HCT116 (cell line): Measurements from ENCODE around the gene RPL35A. TPM values are rescaled to one million over a fixed set of nuclear protein-coding genes. Genes with fewer than 3 reads are reported as not detected.

ENCODE experiments used
- ATAC-seq: fragments of 200-7000 bp; cut with Tn5 transposase; 2 replicates; pipeline ENCODE4 v1.9.1; 2020; ENCODE audit warnings: mild to moderate bottlenecking, moderate library complexity
- BruUV-seq: library from RNA; stranded (reverse); fragments of 400-500 nt; replicated peaks from 2 replicates; lab custom pipeline; 2021; lab: Mats Ljungman, UMichigan
- CTCF ChIA-PET: fragments of 300-600 bp; sonication (Branson Sonifier 250); formaldehyde crosslinking; loops from one replicate; lab custom pipeline; 2021; ENCODE audit warnings: antibody characterized with exemption; lab: Charles Lee
- POLR2A ChIA-PET: fragments of 300-600, 350-600 bp; sonication (Branson Sonifier 250); formaldehyde crosslinking; loops from one replicate; lab custom pipeline; 2021; ENCODE audit warnings: antibody characterized with exemption; lab: Charles Lee
- RAD21 ChIA-PET, 2 experiments: fragments of 300-600 bp; sonication (Branson Sonifier 250); formaldehyde crosslinking; loops; one replicate each; lab custom pipeline; 2023; ENCODE audit warnings: low total read pairs in 2 of 2; ENCODE audit not compliant: uncharacterized antibody in 2 of 2, unreplicated experiment in 2 of 2, low non-redundant PET in 1 of 2; lab: Charles Lee
- DNase-seq: peaks from one replicate; pipeline ENCODE4 v3.0.0-alpha.2; 2010; ENCODE audit warnings: low read depth, low spot score
- H2AFZ ChIP-seq: fragments of 200-600 bp; shearing (Covaris generic), sonication (generic); 2 replicates; pipeline ENCODE4 v1.6.1; 2017; ENCODE audit warnings: low read depth, mixed run types, mixed read lengths, antibody characterized with exemption, low read length; ENCODE audit not compliant: poor library complexity, severe bottlenecking
- H3K27ac ChIP-seq: 2 replicates; pipeline ENCODE4 v1.5.1; 2012; ENCODE audit warnings: low read depth, low read length
- H3K27me3 ChIP-seq: fragments of 200-600 bp; sonication (generic); 2 replicates; pipeline ENCODE4 v1.6.1; 2016; ENCODE audit warnings: mixed run types, low read length, mixed read lengths; ENCODE audit not compliant: insufficient read depth
- H3K36me3 ChIP-seq, 2 experiments: fragments of 200-500 bp in 1 of 2; fragments of 200-600 bp in 1 of 2; sonication (Bioruptor generic) in 1 of 2; sonication (generic) in 1 of 2; 2 replicates each; pipeline versions ENCODE4 v1.5.1 to v1.6.1; 2014 to 2016; ENCODE audit warnings: low read length in 2 of 2, inconsistent platforms in 1 of 2, mixed read lengths in 1 of 2, mixed run types in 1 of 2; ENCODE audit not compliant: insufficient read depth in 2 of 2, control insufficient read depth in 1 of 2
- H3K4me1 ChIP-seq, 2 experiments: fragments of 200-600 bp in 1 of 2; sonication (generic) in 1 of 2; 2 replicates each; pipeline versions ENCODE4 v1.5.1 to v1.6.1; 2012 to 2017; ENCODE audit warnings: low read length in 2 of 2, inconsistent platforms in 1 of 2, mild to moderate bottlenecking in 1 of 2, mixed read lengths in 1 of 2, mixed run types in 1 of 2, moderate library complexity in 1 of 2; ENCODE audit not compliant: insufficient read depth in 2 of 2, control insufficient read depth in 1 of 2
- H3K4me2 ChIP-seq: fragments of 200-600 bp; sonication (generic); 2 replicates; pipeline ENCODE4 v1.6.1; 2017; ENCODE audit warnings: mixed run types, low read length, mixed read lengths
- H3K4me3 ChIP-seq, 2 experiments: fragments of 200-600 bp in 1 of 2; sonication (generic) in 1 of 2; replicated peaks in 1 of 2; 2 replicates each; pipeline ENCODE4 v1.5.1; 2011 to 2016; ENCODE audit warnings: low read length in 2 of 2, control low read depth in 1 of 2, low read depth in 1 of 2, mild to moderate bottlenecking in 1 of 2, mixed read lengths in 1 of 2, mixed run types in 1 of 2
- H3K79me2 ChIP-seq: fragments of 200-600 bp; sonication (generic); 2 replicates; pipeline ENCODE4 v1.6.1; 2017; ENCODE audit warnings: mild to moderate bottlenecking, mixed run types, low read length, moderate library complexity, mixed read lengths; ENCODE audit not compliant: insufficient read depth
- H3K9ac ChIP-seq: fragments of 200-600 bp; sonication (generic); 2 replicates; pipeline ENCODE4 v1.6.1; 2016; ENCODE audit warnings: low read length, mixed read lengths
- H3K9me2 ChIP-seq: fragments of 200-600 bp; sonication (generic), shearing (Covaris generic); 2 replicates; pipeline ENCODE4 v1.6.1; 2017; ENCODE audit warnings: mixed run types, mild to moderate bottlenecking, moderate library complexity; ENCODE audit not compliant: insufficient read depth
- H3K9me3 ChIP-seq, 2 experiments: fragments of 200-500 bp in 1 of 2; fragments of 200-600 bp in 1 of 2; sonication (Bioruptor generic) in 1 of 2; sonication (generic) in 1 of 2; 2 replicates each; pipeline ENCODE4 v1.6.1; 2014 to 2017; ENCODE audit warnings: low read length in 2 of 2, mixed read lengths in 2 of 2, inconsistent platforms in 1 of 2, low read depth in 1 of 2, mild to moderate bottlenecking in 1 of 2, mixed run types in 1 of 2, moderate library complexity in 1 of 2; ENCODE audit not compliant: control insufficient read depth in 1 of 2, insufficient read depth in 1 of 2
- H4K20me1 ChIP-seq: fragments of 200-600 bp; sonication (generic), shearing (Covaris generic); 2 replicates; pipeline ENCODE4 v1.6.1; 2017; ENCODE audit warnings: mixed run types, mild to moderate bottlenecking, moderate library complexity; ENCODE audit not compliant: insufficient read depth
- CTCF ChIP-seq, 3 experiments: fragments of 200-600 bp in 1 of 3; sonication (generic) in 1 of 3; IDR thresholded peaks in 2 of 3; conservative IDR thresholded peaks in 1 of 3; 2 replicates each; pipeline ENCODE4 v1.5.1; 2012 to 2017; ENCODE audit warnings: low read depth in 2 of 3, low read length in 2 of 3, antibody characterized with exemption in 1 of 3, borderline replicate concordance in 1 of 3, control low read depth in 1 of 3, mild to moderate bottlenecking in 1 of 3, mixed read lengths in 1 of 3, mixed run types in 1 of 3, moderate library complexity in 1 of 3; ENCODE audit not compliant: insufficient read depth in 1 of 3
- EGR1 ChIP-seq: IDR thresholded peaks from 2 replicates; pipeline ENCODE4 v1.6.1; 2012; ENCODE audit warnings: low read depth
- ELF1 ChIP-seq: IDR thresholded peaks from 2 replicates; pipeline ENCODE4 v1.6.1; 2012; ENCODE audit warnings: low read depth, borderline replicate concordance
- EZH2 ChIP-seq: fragments of 200-600 bp; sonication (generic); IDR thresholded peaks from 2 replicates; pipeline ENCODE4 v1.6.1; 2017; ENCODE audit warnings: antibody characterized with exemption, mixed run types
- EZH2phosphoT487 ChIP-seq: fragments of 200-600 bp; IDR thresholded peaks from 2 replicates; pipeline ENCODE4 v1.6.1; 2018; ENCODE audit warnings: antibody characterized with exemption, borderline replicate concordance
- JUND ChIP-seq: IDR thresholded peaks from 2 replicates; pipeline ENCODE4 v1.6.1; 2012
- MAX ChIP-seq: IDR thresholded peaks from 2 replicates; pipeline ENCODE4 v1.6.1; 2012
- POLR2A ChIP-seq: IDR thresholded peaks from 2 replicates; pipeline ENCODE4 v1.7.0; 2011; ENCODE audit warnings: borderline replicate concordance; ENCODE audit not compliant: insufficient read depth, insufficient read length; ENCODE audit errors: extremely low read depth
- POLR2AphosphoS5 ChIP-seq: IDR thresholded peaks from 2 replicates; pipeline ENCODE4 v1.6.1; 2011; ENCODE audit warnings: mild to moderate bottlenecking, low read depth, low read length, moderate library complexity
- RAD21 ChIP-seq: IDR thresholded peaks from 2 replicates; pipeline ENCODE4 v1.6.1; 2012; ENCODE audit warnings: low read depth, mild to moderate bottlenecking
- SIN3A ChIP-seq: IDR thresholded peaks from 2 replicates; pipeline ENCODE4 v1.6.1; 2012; ENCODE audit warnings: low read depth
- SP1 ChIP-seq: IDR thresholded peaks from 2 replicates; pipeline ENCODE4 v1.6.1; 2012; ENCODE audit warnings: low read depth
- YY1 ChIP-seq: IDR thresholded peaks from 2 replicates; pipeline ENCODE4 v1.6.1; 2011; ENCODE audit warnings: low read length, low read depth, moderate library complexity, mild to moderate bottlenecking; ENCODE audit not compliant: insufficient replicate concordance; ENCODE audit errors: extremely low read depth
- ZFX ChIP-seq: fragments of 450-650 bp; IDR thresholded peaks from 2 replicates; pipeline ENCODE4 v1.6.1; 2017
- ZNF274 ChIP-seq: fragments of 200-500 bp; sonication (Bioruptor generic); IDR thresholded peaks from 2 replicates; pipeline ENCODE4 v1.6.1; 2014; ENCODE audit warnings: mild to moderate bottlenecking, low read depth, low read length, inconsistent platforms
- intact Hi-C: fragments of 100-400 bp; cut with micrococcal nuclease; formaldehyde crosslinking; loops from 2 replicates; pipeline ENCODE4 v1.10.0; 2022
- total RNA-seq: library from RNA; stranded (reverse); gene quantifications from one replicate; pipeline ENCODE4 v1.2.1, GENCODE V29; 2021; ENCODE audit not compliant: unreplicated experiment
- TF ChIP-seq, protein P1 (sequence below): IDR thresholded peaks from 2 replicates; pipeline ENCODE4 v1.6.1; 2012

Gene RPL35A
- total RNA-seq, 1 experiment from 2014 or later = 1,465 TPM

- intact Hi-C loops = no loop called here
- Histone ChIP-seq H3K4me1 (no peaks in the 10 kb centered on the region), H3K4me2 (no peak overlapping the region), H2AFZ (no peak overlapping the region), H3K9me3 (peaks cover 5 to 6% of the 10 kb centered on the region in 2 experiments; a peak in 3 of 4 replicates), H3K9me2 (no peaks in the 10 kb centered on the region), H4K20me1 (no peaks in the 10 kb centered on the region), H3K9ac (no peak overlapping the region), H3K79me2 (no peaks in the 10 kb centered on the region)
- CTCF ChIA-PET = no interaction called here
- no peak for DNase-seq
- RAD21 ChIA-PET = no interaction called here
- TF ChIP-seq EGR1 (no peak), EZH2 (no peak), YY1 (no peak), MAX (no peak), RAD21 (no peak), CTCF (IDR thresholded peaks at IDR 0.05 in 2 of 3, conservative IDR thresholded peaks at IDR 0.05 in 1 of 3; ENCODE audit: borderline replicate concordance in 1 of 3, insufficient read depth in 1 of 3, low read depth in 2 of 3, low read length in 2 of 3) (no peak), SIN3A (no peak), ZFX (no peak), SP1 (no peak), EZH2phosphoT487 (no peak), ZNF274 (no peak), JUND (no peak), POLR2AphosphoS5 (no peak), ELF1 (no peak), POLR2A (no peak)
- TF ChIP-seq, protein P1, sequence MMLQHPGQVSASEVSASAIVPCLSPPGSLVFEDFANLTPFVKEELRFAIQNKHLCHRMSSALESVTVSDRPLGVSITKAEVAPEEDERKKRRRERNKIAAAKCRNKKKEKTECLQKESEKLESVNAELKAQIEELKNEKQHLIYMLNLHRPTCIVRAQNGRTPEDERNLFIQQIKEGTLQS = no peak
- TF ChIP-seq, all 23 proteins: peak for 0
- H3K4me3 ChIP-seq = no peak overlapping the region
- no TSS peak for BruUV-seq
- ATAC-seq = no peak
- POLR2A ChIA-PET = no interaction called here
- H3K27ac ChIP-seq = no peak overlapping the region
- no peaks in the 10 kb centered on the region for H3K36me3 ChIP-seq
- H3K27me3 ChIP-seq = no peaks in the 10 kb centered on the region
These were observed 20.6 kb downstream of the RPL35A start for GRCh38 chr3:197970588-197970987.
